ENCODE measurements around the gene B3GAT2.

- TF ChIP-seq TAF1 (IDR thresholded peaks at IDR 0.05; ENCODE audit: borderline replicate concordance, low read depth, low read length) (no peak), GATA2 (CRISPR knock-in tag; IDR thresholded peaks at IDR 0.05) (no peak), RFX5 (IDR thresholded peaks at IDR 0.05; ENCODE audit: low read length) (no peak), MXI1 (IDR thresholded peaks at IDR 0.05; ENCODE audit: low read depth, low read length) (no peak), CTCF (IDR thresholded peaks at IDR 0.05) (no peak), REST (IDR thresholded peaks at IDR 0.05; ENCODE audit: low read depth, low read length) (no peak), MEF2A (IDR thresholded peaks at IDR 0.05; ENCODE audit: borderline replicate concordance, low read depth) (no peak), RAD21 (IDR thresholded peaks at IDR 0.05; ENCODE audit: low read length) (no peak), USF1 (IDR thresholded peaks at IDR 0.05; ENCODE audit: borderline replicate concordance, low read depth) (no peak), FOXM1 (IDR thresholded peaks at IDR 0.05; ENCODE audit: low read depth) (no peak), EP300 (IDR thresholded peaks at IDR 0.05; ENCODE audit: borderline replicate concordance in 1 of 2, low read depth in 1 of 2, low read length in 1 of 2) (no peak)
These were observed 84.4 kb downstream of the B3GAT2 start for GRCh38 chr6:70872469-70872868.

Measured in SK-N-SH (cell line).